ENCODE results near the gene FOXN3. TPM values are rescaled to one million over a fixed set of nuclear protein-coding genes. Genes with fewer than 3 reads are reported as not detected.

FOXN3 gene
- total and polyA plus RNA-seq, 2 donors (not counting 3 experiments of a cell fraction or from before 2014, with no cell fraction given) = 16.9 to 41.8 TPM

GRCh38 chr14:89142366-89142765 is 274.7 kb downstream of the FOXN3 start:
- ChIA-PET POLR2A (no interaction called here), CTCF (no interaction called here)
- Histone ChIP-seq H3K9me1 (replicated peaks; ENCODE audit: control insufficient read depth, extremely low read depth, insufficient read depth, low read length) (no peaks in the 10 kb centered on the region), H3K27ac (ENCODE audit: insufficient read depth, low read depth, low read length) (no peak overlapping the region), H3K36me3 (ENCODE audit: control insufficient read depth in 2 of 2, extremely low read depth in 1 of 2, insufficient read depth in 2 of 2, low read length in 2 of 2) (no peaks in the 10 kb centered on the region), H3K9ac (replicated peaks; ENCODE audit: extremely low read depth, insufficient read depth, low read length) (no peak overlapping the region), H3K4me2 (ENCODE audit: insufficient read depth, low read length) (no peak overlapping the region), H3K79me2 (ENCODE audit: control insufficient read depth, insufficient read depth, low read length) (no peaks in the 10 kb centered on the region), H3K27me3 (ENCODE audit: control insufficient read depth in 2 of 2, insufficient read depth in 2 of 2, low read length in 2 of 2) (peaks cover 7 to 13% of the 10 kb centered on the region in 2 experiments), H3K4me1 (ENCODE audit: control insufficient read depth, extremely low read depth, insufficient read depth, low read length) (peaks cover 3% of the 10 kb centered on the region), H3K9me3 (replicated peaks; ENCODE audit: control insufficient read depth, insufficient read depth, low read length) (no peaks in the 10 kb centered on the region), H4K20me1 (replicated peaks; ENCODE audit: control insufficient read depth, extremely low read depth, insufficient read depth, low read length) (no peaks in the 10 kb centered on the region), H3K4me3 (replicated peaks in 1 of 3; ENCODE audit: insufficient read depth in 1 of 3, low read depth in 1 of 3, low read length in 3 of 3) (no peak overlapping the region), H2AFZ (ENCODE audit: low read depth, low read length) (no peak overlapping the region)
- dilution Hi-C loops (cut with MboI; ENCODE audit: extremely low pct_ligation_motif_present, low sequenced_read_pairs) = no loop called here
- intact Hi-C loops (cut with micrococcal nuclease) = no loop called here
- no TSS peak for BruUV-seq (replicated peaks)
- FAIRE-seq = no peak
- no peak for DNase-seq (ENCODE audit: low read depth, low spot score)
- no peak for TF ChIP-seq JUN (IDR thresholded peaks at IDR 0.05; ENCODE audit: borderline replicate concordance, insufficient read depth, insufficient read length, low read depth)
- TF ChIP-seq FOS (IDR thresholded peaks at IDR 0.05; ENCODE audit: borderline replicate concordance, insufficient read depth, low read length) = no peak
- TF ChIP-seq GATA2 (IDR thresholded peaks at IDR 0.05; ENCODE audit: insufficient read depth, insufficient read length, low read depth, low read length) = no peak
- no peak for TF ChIP-seq POLR2A (IDR thresholded peaks at IDR 0.05; ENCODE audit: low read depth, low read length)
- no peak for TF ChIP-seq EZH2 (IDR thresholded peaks at IDR 0.05; ENCODE audit: borderline replicate concordance, low read depth, low read length, severe bottlenecking)
- no peak for TF ChIP-seq MYC (IDR thresholded peaks at IDR 0.05; ENCODE audit: low read depth, low read length)
- TF ChIP-seq CTCF (IDR thresholded peaks at IDR 0.05; ENCODE audit: extremely low read depth in 1 of 2, insufficient read depth in 1 of 2, low read depth in 1 of 2, low read length in 2 of 2) = no peak
- TF ChIP-seq, protein P1, sequence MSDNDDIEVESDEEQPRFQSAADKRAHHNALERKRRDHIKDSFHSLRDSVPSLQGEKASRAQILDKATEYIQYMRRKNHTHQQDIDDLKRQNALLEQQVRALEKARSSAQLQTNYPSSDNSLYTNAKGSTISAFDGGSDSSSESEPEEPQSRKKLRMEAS (IDR thresholded peaks at IDR 0.05; ENCODE audit: insufficient read depth, insufficient read length) = no peak
- no peak for TF ChIP-seq POLR2AphosphoS5 (IDR thresholded peaks at IDR 0.05; ENCODE audit: insufficient read depth, low read depth, low read length)
